Hematopoietic multipotent progenitor cell treated with erythropoietin and hydrocortisone succinate and interleukin-3 and kit ligand, for 8 days (in vitro differentiated cells): ENCODE measurements around the gene RAP1GAP.
A peak's percentile ranks its signal among the peaks of the same experiment; 100 is the strongest.

ENCODE experiments used
- DNase-seq: peaks from one replicate; pipeline ENCODE4 v3.0.0-alpha.2; 2015

Gene RAP1GAP

GRCh38 chr1:21669258-21670058 is at the start of gene RAP1GAP:
Gene RAP1GAP, minus strand, starts transcription at chr1:21669357. Its CDS starts 49,325 bp downstream, at chr1:21620032.
- peak; percentile 64 for DNase-seq

- peak; percentile 36 for DNase-seq
Measured at GRCh38 chr1:21716169-21716568, 47.0 kb upstream of the RAP1GAP start.

- no peak for DNase-seq
Measured at GRCh38 chr1:21707891-21708290, 38.7 kb upstream of the RAP1GAP start.

GRCh38 chr1:21707086-21707840 is 38.1 kb upstream of the RAP1GAP start:
- no peak for DNase-seq

- no peak for DNase-seq
Measured at GRCh38 chr1:21706151-21706835, 37.1 kb upstream of the RAP1GAP start.

GRCh38 chr1:21705303-21705980 is 36.3 kb upstream of the RAP1GAP start:
- DNase-seq: no peak

- peak; percentile 34 for DNase-seq
Measured at GRCh38 chr1:21704145-21704544, 35.0 kb upstream of the RAP1GAP start.

GRCh38 chr1:21703318-21703963 is 34.3 kb upstream of the RAP1GAP start:
- peak; percentile 83 for DNase-seq

- DNase-seq: no peak
Measured at GRCh38 chr1:21702780-21703179, 33.6 kb upstream of the RAP1GAP start.

- DNase-seq: no peak
Measured at GRCh38 chr1:21701401-21701800, 32.2 kb upstream of the RAP1GAP start.

- DNase-seq: no peak
Measured at GRCh38 chr1:21700094-21700493, 30.9 kb upstream of the RAP1GAP start.

- DNase-seq: no peak
Measured at GRCh38 chr1:21696931-21697330, 27.8 kb upstream of the RAP1GAP start.

- DNase-seq: no peak
Measured at GRCh38 chr1:21693732-21694131, 24.6 kb upstream of the RAP1GAP start.

GRCh38 chr1:21691739-21692138 is 22.6 kb upstream of the RAP1GAP start:
- no peak for DNase-seq

- no peak for DNase-seq
Measured at GRCh38 chr1:21689661-21690372, 20.7 kb upstream of the RAP1GAP start.

GRCh38 chr1:21687081-21687529 is 17.9 kb upstream of the RAP1GAP start:
- peak; percentile 84 for DNase-seq

- no peak for DNase-seq
Measured at GRCh38 chr1:21685946-21686678, 17.0 kb upstream of the RAP1GAP start.

- no peak for DNase-seq
Measured at GRCh38 chr1:21681426-21681825, 12.3 kb upstream of the RAP1GAP start.

GRCh38 chr1:21680918-21681317 is 11.8 kb upstream of the RAP1GAP start:
- DNase-seq: no peak

- DNase-seq: no peak
Measured at GRCh38 chr1:21680381-21680780, 11.2 kb upstream of the RAP1GAP start.

- DNase-seq: no peak
Measured at GRCh38 chr1:21677168-21677567, 8.0 kb upstream of the RAP1GAP start.
